GM19467 (cell line): ENCODE data around the gene STRADA.

Experiments
- ATAC-seq: cut with Tn5 transposase; IDR thresholded peaks from one replicate; pipeline ENCODE4 v1.9.1; 2021; ENCODE audit warnings: mild to moderate bottlenecking, moderate library complexity; ENCODE audit not compliant: unreplicated experiment

STRADA gene, protein sequence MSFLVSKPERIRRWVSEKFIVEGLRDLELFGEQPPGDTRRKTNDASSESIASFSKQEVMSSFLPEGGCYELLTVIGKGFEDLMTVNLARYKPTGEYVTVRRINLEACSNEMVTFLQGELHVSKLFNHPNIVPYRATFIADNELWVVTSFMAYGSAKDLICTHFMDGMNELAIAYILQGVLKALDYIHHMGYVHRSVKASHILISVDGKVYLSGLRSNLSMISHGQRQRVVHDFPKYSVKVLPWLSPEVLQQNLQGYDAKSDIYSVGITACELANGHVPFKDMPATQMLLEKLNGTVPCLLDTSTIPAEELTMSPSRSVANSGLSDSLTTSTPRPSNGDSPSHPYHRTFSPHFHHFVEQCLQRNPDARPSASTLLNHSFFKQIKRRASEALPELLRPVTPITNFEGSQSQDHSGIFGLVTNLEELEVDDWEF

GRCh38 chr17:63741408-63742173 is at the start of gene STRADA:
STRADA (minus strand) TSS chr17:63741799; CDS start chr17:63728369, 13,430 bp downstream.
- ATAC-seq: peak; percentile 86

DNA sequence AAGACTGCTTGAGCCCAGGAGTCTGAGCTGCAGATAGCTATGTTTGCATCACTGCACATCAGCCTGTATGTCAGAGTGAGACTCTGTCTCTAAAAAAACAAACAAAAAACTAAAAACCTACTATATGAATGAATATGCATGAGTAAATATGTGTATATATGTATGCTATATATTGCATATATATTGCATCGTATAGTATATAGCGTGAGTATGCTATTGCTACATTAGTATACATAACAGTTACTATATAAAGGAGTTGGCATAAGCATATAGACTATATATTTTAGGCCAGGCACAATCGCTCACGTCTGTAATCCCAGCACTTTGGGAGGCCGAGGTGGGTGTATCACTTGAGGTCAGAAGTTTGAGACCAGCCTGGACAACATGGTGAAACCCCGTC is 48.5 kb upstream of the STRADA start:
- no peak for ATAC-seq

DNA sequence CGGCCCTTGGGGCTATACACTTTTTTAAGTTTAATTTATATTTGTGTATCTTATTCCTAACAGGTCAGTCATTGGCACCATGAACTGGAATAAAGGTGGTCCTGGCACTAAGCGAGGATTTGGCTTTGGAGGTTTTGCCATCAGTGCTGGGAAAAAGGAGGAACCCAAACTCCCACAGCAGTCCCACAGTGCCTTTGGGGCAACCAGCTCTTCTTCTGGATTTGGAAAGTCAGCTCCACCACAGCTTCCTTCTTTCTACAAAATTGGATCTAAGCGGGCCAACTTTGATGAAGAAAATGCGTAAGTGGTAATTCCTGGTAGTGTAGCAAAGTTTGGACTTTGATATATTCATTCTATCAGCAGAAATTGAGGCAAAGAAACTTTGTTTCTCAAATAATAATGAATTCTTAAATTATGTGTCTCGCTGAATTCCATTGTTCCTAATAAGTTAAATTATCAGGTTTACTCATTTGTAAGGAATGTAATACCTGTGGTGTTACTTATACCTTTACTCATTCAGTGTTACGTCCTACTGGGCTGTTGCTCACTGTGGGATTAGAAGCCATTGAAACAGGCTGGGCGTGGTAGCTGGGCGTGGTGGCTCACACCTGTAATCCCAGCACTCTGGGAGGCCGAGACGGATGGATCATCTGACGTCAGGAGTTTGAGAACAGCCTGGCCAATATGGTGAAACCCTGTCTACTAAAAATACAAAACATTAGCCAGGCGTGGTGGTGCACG is 45.5 kb upstream of the STRADA start:
- no peak for ATAC-seq

DNA sequence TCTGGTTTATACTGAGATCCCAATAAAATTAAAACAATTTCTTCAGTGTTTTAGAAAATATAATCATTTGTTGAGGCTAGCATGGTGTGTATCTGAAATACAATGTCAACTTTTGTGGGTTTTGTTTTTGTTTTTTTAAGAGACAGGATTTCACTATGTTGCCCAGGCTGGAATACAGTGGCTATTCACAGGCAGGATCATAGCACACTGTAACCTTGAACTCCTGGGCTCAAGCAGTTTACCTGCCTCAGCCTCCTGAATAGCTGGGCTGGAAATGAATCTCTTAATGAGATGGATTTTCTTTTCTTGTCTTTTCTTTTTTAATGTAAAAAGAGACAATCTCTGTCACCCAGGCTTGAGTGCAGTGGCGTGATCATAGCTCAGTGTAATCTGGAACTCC is 44.5 kb upstream of the STRADA start:
- ATAC-seq: no peak

DNA sequence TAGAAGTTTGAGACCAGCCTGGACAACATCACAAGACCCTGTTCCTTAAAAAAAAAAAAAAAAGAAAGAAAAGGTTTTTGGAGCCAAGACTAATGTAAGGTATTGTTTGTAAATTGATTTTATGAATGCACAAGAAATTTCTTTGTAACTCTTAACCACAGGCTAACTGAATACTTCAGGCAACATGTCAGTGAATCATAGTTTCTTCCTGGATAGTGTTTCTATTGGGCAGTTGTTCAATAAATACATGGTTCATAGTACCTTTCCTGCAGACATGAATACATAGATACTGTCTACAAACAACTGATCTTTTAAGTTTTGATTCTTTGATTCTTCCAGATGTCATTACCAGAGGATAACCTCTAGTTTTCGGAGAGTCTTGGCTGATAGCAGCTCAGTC is 44.0 kb upstream of the STRADA start:
- no peak for ATAC-seq

- no peak for ATAC-seq
These were observed 41.9 kb upstream of the STRADA start for GRCh38 chr17:63783522-63783921.

- no peak for ATAC-seq
These were observed 39.3 kb upstream of the STRADA start for GRCh38 chr17:63780928-63781327.

- ATAC-seq: no peak
These were observed 38.9 kb upstream of the STRADA start for GRCh38 chr17:63780507-63780906.

GRCh38 chr17:63775420-63775819 is 33.8 kb upstream of the STRADA start:
- no peak for ATAC-seq

DNA sequence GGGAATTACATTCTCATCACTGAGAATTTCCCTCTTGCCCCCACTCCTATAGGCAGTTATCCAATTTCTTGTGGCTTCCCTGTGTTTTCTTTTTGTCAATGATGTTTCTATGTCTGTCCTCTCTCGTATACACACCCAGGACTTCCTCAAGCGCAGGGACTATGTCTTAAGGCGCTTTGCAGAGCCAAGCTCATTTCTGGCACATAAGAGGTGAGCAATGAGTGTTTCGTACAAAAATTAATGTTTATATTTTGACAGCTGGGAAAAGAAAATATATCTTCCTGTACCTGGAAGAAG is 33.3 kb upstream of the STRADA start:
- ATAC-seq: no peak

DNA sequence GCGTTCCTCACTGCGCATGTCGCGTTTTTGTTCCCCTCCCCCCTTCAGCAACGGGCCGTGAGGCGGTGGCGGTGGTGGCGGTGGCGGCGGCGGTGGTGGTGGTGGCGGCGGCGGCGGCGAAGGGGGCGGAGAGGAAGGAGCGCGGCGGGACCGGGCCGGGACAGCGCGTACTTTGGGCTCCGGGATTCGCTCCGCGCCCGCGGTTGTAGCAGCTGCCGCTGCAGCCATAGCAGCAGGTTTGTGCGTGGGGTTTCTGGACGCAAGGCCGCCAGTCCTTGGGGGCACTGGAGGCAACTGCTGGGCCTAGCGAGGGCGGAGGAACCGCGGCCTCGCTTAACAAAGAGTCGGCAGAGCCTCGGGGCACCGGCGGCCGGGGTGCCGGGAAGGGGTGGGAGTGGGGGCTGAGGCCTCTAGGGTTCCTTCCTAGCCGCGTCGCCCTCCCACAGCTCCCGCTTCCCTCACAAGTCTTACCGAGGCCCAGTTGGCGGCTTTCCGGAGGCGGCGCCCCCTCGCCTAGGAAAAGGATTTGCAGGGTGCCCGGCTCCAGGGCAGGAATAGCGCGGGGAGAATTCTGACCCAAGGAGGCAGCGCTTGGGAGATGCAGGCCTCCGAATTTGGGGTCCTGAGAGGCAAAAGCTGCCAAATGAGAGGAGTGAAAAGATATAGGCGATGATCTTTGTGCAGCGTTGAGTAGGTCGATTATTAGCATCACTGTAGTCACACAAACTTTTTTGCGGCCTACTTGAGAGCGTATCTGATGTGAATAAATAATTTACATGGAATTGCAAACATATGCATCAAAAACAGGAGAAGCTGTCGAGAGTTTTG is 32.8 kb upstream of the STRADA start, which contains the start of gene DDX42:
Gene DDX42 (plus strand): TSS at position 30 of the 828 bp plus-strand sequence. CDS start 12,880 bp downstream, outside the sequence.
- peak; percentile 4 for ATAC-seq

DNA sequence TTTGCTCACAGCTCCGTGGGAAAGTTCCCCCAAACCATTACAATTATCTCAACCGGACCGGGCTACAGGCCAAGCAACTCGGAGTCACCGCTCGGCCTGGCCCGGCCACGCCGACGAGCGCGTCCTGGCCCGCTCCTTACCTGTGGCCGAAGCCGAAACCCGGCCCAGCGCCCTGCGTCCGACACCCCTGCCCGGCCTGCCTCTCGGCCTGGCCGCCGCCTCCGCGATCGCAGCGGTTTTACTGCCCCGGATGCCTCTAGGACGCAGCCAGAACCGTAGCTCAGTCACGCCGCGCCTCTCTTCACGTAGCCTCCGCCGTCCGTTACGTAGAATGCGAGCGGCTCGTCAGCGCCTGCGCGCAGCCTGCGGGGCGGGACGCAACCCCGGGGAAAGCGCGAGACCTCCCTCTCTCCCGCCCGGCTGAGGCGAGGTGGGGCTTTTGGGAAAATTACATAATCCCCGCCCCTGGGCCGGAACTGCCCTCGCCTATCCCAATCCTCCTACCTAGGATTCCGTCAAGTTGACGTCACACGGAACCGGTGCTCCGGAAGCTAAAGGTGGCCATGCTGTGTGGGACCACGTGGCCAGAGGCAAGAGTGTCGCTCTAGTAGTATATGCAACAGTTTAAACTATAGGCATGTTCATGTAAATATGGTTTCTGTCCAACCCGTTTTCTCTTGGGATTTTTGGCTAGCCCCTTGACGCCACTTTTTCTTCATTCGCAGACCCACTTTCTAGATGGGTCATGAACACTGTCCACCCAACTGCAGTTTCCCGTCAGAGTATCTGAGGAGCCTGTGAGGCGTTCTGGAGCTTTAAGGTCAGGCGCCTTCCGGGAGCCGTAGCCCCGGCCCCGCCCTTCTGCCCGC is 31.9 kb upstream of the STRADA start, which contains the start of gene CCDC47:
Gene CCDC47 (minus strand): TSS at position 326 of the 869 bp plus-strand sequence. CDS start 7,422 bp downstream, outside the sequence.
- peak; percentile 83 for ATAC-seq

GRCh38 chr17:63772801-63773271 is 31.2 kb upstream of the STRADA start:
- no peak for ATAC-seq

DNA sequence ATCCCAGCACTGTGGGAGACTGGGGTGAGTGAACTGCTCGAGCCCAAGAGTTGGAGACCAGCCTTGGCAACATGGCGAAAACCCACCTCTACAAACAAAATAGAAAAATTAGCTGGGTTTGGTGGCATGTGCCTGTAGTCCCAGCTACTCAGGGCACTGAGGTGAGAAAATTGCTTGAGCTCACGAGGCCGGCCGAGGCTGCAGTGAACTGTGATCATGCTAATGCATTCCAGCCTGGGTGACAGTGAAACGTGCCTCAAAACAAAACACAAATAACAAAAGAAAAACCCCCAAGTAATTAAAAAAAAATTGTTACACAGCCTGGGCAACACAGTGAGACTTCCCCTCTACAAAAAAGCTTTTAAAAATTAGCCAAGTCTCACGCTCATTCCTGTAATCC is 26.8 kb upstream of the STRADA start:
- ATAC-seq: no peak

- ATAC-seq: no peak
These were observed 25.2 kb upstream of the STRADA start for GRCh38 chr17:63766754-63767153.

DNA sequence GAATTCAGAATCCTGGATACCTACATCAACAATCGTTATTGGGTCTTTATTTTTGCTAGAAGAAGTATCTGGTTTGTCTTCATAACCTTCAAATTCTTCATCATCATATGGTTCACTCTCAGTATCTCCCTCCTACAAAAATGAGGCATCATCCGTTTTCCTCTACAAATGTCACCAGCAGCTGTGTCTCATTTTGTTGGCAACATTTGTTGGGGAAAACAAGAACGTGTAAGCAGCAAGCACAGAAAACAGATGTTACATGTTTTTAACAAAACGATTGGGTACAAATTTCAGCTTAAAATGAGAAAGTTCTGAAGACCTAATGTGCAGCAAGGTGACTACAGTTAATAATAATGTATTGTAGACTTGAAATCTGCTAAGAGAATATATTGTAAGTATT is 23.1 kb upstream of the STRADA start:
- ATAC-seq: no peak

GRCh38 chr17:63762161-63763078 is 20.8 kb upstream of the STRADA start:
- no peak for ATAC-seq
